ENCODE results near the gene GRK4. TPM values are rescaled to one million over a fixed set of nuclear protein-coding genes. Genes with fewer than 3 reads are reported as not detected.

The GRK4 gene
- total RNA-seq, 1 experiment from 2014 or later, result 3.8 TPM

- H3K36me3 ChIP-seq (ENCODE audit: insufficient read depth, low read length), result no peaks in the 10 kb centered on the region
- H3K4me1 ChIP-seq (ENCODE audit: low read length), result no peaks in the 10 kb centered on the region
- DNase-seq, result no peak
- no peaks in the 10 kb centered on the region for H3K27me3 ChIP-seq (ENCODE audit: low read length)
- peaks cover 9% of the 10 kb centered on the region; the same call in 1 of the 2 replicates for H3K9me3 ChIP-seq (ENCODE audit: low read length)
- no peak overlapping the region for H3K9ac ChIP-seq (ENCODE audit: low read length)
- H3K9me2 ChIP-seq (replicated peaks; ENCODE audit: insufficient read depth, low read length), result no peaks in the 10 kb centered on the region
- H3K4me3 ChIP-seq (ENCODE audit: low read length), result no peak overlapping the region
- no peaks in the 10 kb centered on the region for H4K20me1 ChIP-seq (ENCODE audit: insufficient read depth, low read depth, low read length)
- no peak overlapping the region for H3K4me2 ChIP-seq (ENCODE audit: low read depth, low read length, poor library complexity, severe bottlenecking)
- no peak overlapping the region for H3K27ac ChIP-seq (ENCODE audit: low read length)
- H2AFZ ChIP-seq (ENCODE audit: low read length), result no peak overlapping the region
- H3K79me2 ChIP-seq (ENCODE audit: low read length), result no peaks in the 10 kb centered on the region
Measured at GRCh38 chr4:3054169-3054759, 90.9 kb downstream of the GRK4 start.

- Histone ChIP-seq H3K9me2 (replicated peaks; ENCODE audit: insufficient read depth, low read length) (no peaks in the 10 kb centered on the region), H3K36me3 (ENCODE audit: insufficient read depth, low read length) (no peaks in the 10 kb centered on the region), H3K9me3 (ENCODE audit: low read length) (peaks cover 9% of the 10 kb centered on the region; the same call in 1 of the 2 replicates), H3K4me2 (ENCODE audit: low read depth, low read length, poor library complexity, severe bottlenecking) (no peak overlapping the region), H3K4me1 (ENCODE audit: low read length) (no peaks in the 10 kb centered on the region), H3K27me3 (ENCODE audit: low read length) (no peaks in the 10 kb centered on the region), H3K79me2 (ENCODE audit: low read length) (no peaks in the 10 kb centered on the region), H4K20me1 (ENCODE audit: insufficient read depth, low read depth, low read length) (no peaks in the 10 kb centered on the region), H3K9ac (ENCODE audit: low read length) (no peak overlapping the region), H3K27ac (ENCODE audit: low read length) (no peak overlapping the region), H3K4me3 (ENCODE audit: low read length) (no peak overlapping the region), H2AFZ (ENCODE audit: low read length) (no peak overlapping the region)
- no peak for DNase-seq
Measured at GRCh38 chr4:3059943-3060342, 96.6 kb downstream of the GRK4 start.

- no peak overlapping the region for H3K27ac ChIP-seq (ENCODE audit: low read length)
- H3K79me2 ChIP-seq (ENCODE audit: low read length), result no peaks in the 10 kb centered on the region
- no peak for DNase-seq
- no peak overlapping the region for H3K4me3 ChIP-seq (ENCODE audit: low read length)
- H3K4me1 ChIP-seq (ENCODE audit: low read length), result no peaks in the 10 kb centered on the region
- H3K9ac ChIP-seq (ENCODE audit: low read length), result no peak overlapping the region
- no peaks in the 10 kb centered on the region for H3K36me3 ChIP-seq (ENCODE audit: insufficient read depth, low read length)
- no peaks in the 10 kb centered on the region for H3K9me2 ChIP-seq (replicated peaks; ENCODE audit: insufficient read depth, low read length)
- no peak overlapping the region for H2AFZ ChIP-seq (ENCODE audit: low read length)
- no peak overlapping the region for H3K4me2 ChIP-seq (ENCODE audit: low read depth, low read length, poor library complexity, severe bottlenecking)
- H4K20me1 ChIP-seq (ENCODE audit: insufficient read depth, low read depth, low read length), result no peaks in the 10 kb centered on the region
- no peaks in the 10 kb centered on the region for H3K27me3 ChIP-seq (ENCODE audit: low read length)
- peaks cover 4% of the 10 kb centered on the region; the same call in 1 of the 2 replicates for H3K9me3 ChIP-seq (ENCODE audit: low read length)
Measured at GRCh38 chr4:3060946-3061345, 97.6 kb downstream of the GRK4 start.

GRCh38 chr4:3062471-3062870 lies 99.1 kb downstream of the GRK4 start:
- Histone ChIP-seq H3K79me2 (ENCODE audit: low read length) (no peaks in the 10 kb centered on the region), H3K27ac (ENCODE audit: low read length) (no peak overlapping the region)

GRCh38 chr4:3065551-3065950 lies 102.2 kb downstream of the GRK4 start:
- no peaks in the 10 kb centered on the region for H4K20me1 ChIP-seq (ENCODE audit: insufficient read depth, low read depth, low read length)
- H2AFZ ChIP-seq (ENCODE audit: low read length), result no peak overlapping the region
- H3K9ac ChIP-seq (ENCODE audit: low read length), result no peak overlapping the region
- peaks cover 4% of the 10 kb centered on the region; the same call in 1 of the 2 replicates for H3K9me3 ChIP-seq (ENCODE audit: low read length)
- H3K27ac ChIP-seq (ENCODE audit: low read length), result no peak overlapping the region
- no peaks in the 10 kb centered on the region for H3K79me2 ChIP-seq (ENCODE audit: low read length)
- H3K4me1 ChIP-seq (ENCODE audit: low read length), result no peaks in the 10 kb centered on the region
- no peak for DNase-seq
- H3K9me2 ChIP-seq (replicated peaks; ENCODE audit: insufficient read depth, low read length), result no peaks in the 10 kb centered on the region
- no peaks in the 10 kb centered on the region for H3K27me3 ChIP-seq (ENCODE audit: low read length)
- no peak overlapping the region for H3K4me2 ChIP-seq (ENCODE audit: low read depth, low read length, poor library complexity, severe bottlenecking)
- H3K36me3 ChIP-seq (ENCODE audit: insufficient read depth, low read length), result no peaks in the 10 kb centered on the region
- no peak overlapping the region for H3K4me3 ChIP-seq (ENCODE audit: low read length)

More at GRCh38 chr4:3062471-3062870, 99.1 kb downstream of the GRK4 start:
- no peak for DNase-seq
- Histone ChIP-seq H3K4me3 (ENCODE audit: low read length) (no peak overlapping the region), H3K9me3 (ENCODE audit: low read length) (peaks cover 4% of the 10 kb centered on the region; the same call in 1 of the 2 replicates), H2AFZ (ENCODE audit: low read length) (no peak overlapping the region), H3K4me2 (ENCODE audit: low read depth, low read length, poor library complexity, severe bottlenecking) (no peak overlapping the region), H3K9me2 (replicated peaks; ENCODE audit: insufficient read depth, low read length) (no peaks in the 10 kb centered on the region), H3K36me3 (ENCODE audit: insufficient read depth, low read length) (no peaks in the 10 kb centered on the region), H3K9ac (ENCODE audit: low read length) (no peak overlapping the region), H3K4me1 (ENCODE audit: low read length) (no peaks in the 10 kb centered on the region), H3K27me3 (ENCODE audit: low read length) (no peaks in the 10 kb centered on the region), H4K20me1 (ENCODE audit: insufficient read depth, low read depth, low read length) (no peaks in the 10 kb centered on the region)

GRCh38 chr4:3066836-3067400 lies 103.5 kb downstream of the GRK4 start:
- Histone ChIP-seq H3K9me3 (ENCODE audit: low read length) (peaks cover 4% of the 10 kb centered on the region; the same call in 1 of the 2 replicates), H3K4me2 (ENCODE audit: low read depth, low read length, poor library complexity, severe bottlenecking) (no peak overlapping the region), H2AFZ (ENCODE audit: low read length) (no peak overlapping the region), H3K9me2 (replicated peaks; ENCODE audit: insufficient read depth, low read length) (no peaks in the 10 kb centered on the region), H3K36me3 (ENCODE audit: insufficient read depth, low read length) (no peaks in the 10 kb centered on the region), H3K27me3 (ENCODE audit: low read length) (no peaks in the 10 kb centered on the region), H3K4me1 (ENCODE audit: low read length) (no peaks in the 10 kb centered on the region), H3K9ac (ENCODE audit: low read length) (no peak overlapping the region), H3K4me3 (ENCODE audit: low read length) (no peak overlapping the region), H3K79me2 (ENCODE audit: low read length) (no peaks in the 10 kb centered on the region), H3K27ac (ENCODE audit: low read length) (no peak overlapping the region), H4K20me1 (ENCODE audit: insufficient read depth, low read depth, low read length) (no peaks in the 10 kb centered on the region)
- no peak for DNase-seq

- H3K27me3 ChIP-seq (ENCODE audit: low read length), result no peaks in the 10 kb centered on the region
- H3K4me2 ChIP-seq (ENCODE audit: low read depth, low read length, poor library complexity, severe bottlenecking), result no peak overlapping the region
- H2AFZ ChIP-seq (ENCODE audit: low read length), result no peak overlapping the region
- no peak overlapping the region for H3K4me3 ChIP-seq (ENCODE audit: low read length)
- no peaks in the 10 kb centered on the region for H3K9me2 ChIP-seq (replicated peaks; ENCODE audit: insufficient read depth, low read length)
- no peaks in the 10 kb centered on the region for H3K4me1 ChIP-seq (ENCODE audit: low read length)
- peaks cover 4% of the 10 kb centered on the region; the same call in 1 of the 2 replicates for H3K9me3 ChIP-seq (ENCODE audit: low read length)
- DNase-seq, result no peak
- no peaks in the 10 kb centered on the region for H3K79me2 ChIP-seq (ENCODE audit: low read length)
- no peak overlapping the region for H3K9ac ChIP-seq (ENCODE audit: low read length)
- no peaks in the 10 kb centered on the region for H3K36me3 ChIP-seq (ENCODE audit: insufficient read depth, low read length)
- H4K20me1 ChIP-seq (ENCODE audit: insufficient read depth, low read depth, low read length), result no peaks in the 10 kb centered on the region
- no peak overlapping the region for H3K27ac ChIP-seq (ENCODE audit: low read length)
Measured at GRCh38 chr4:3067473-3068001, 104.2 kb downstream of the GRK4 start.

- H3K4me2 ChIP-seq (ENCODE audit: low read depth, low read length, poor library complexity, severe bottlenecking), result no peak overlapping the region
- no peaks in the 10 kb centered on the region for H3K79me2 ChIP-seq (ENCODE audit: low read length)
- H3K9me3 ChIP-seq (ENCODE audit: low read length), result peaks cover 1% of the 10 kb centered on the region; the same call in 1 of the 2 replicates
- no peaks in the 10 kb centered on the region for H3K36me3 ChIP-seq (ENCODE audit: insufficient read depth, low read length)
- no peaks in the 10 kb centered on the region for H3K27me3 ChIP-seq (ENCODE audit: low read length)
- H4K20me1 ChIP-seq (ENCODE audit: insufficient read depth, low read depth, low read length), result no peaks in the 10 kb centered on the region
- no peak for DNase-seq
- H3K4me3 ChIP-seq (ENCODE audit: low read length), result no peak overlapping the region
- H3K27ac ChIP-seq (ENCODE audit: low read length), result no peak overlapping the region
- H3K9ac ChIP-seq (ENCODE audit: low read length), result no peak overlapping the region
- H3K4me1 ChIP-seq (ENCODE audit: low read length), result peaks cover 8% of the 10 kb centered on the region
- no peak overlapping the region for H2AFZ ChIP-seq (ENCODE audit: low read length)
- H3K9me2 ChIP-seq (replicated peaks; ENCODE audit: insufficient read depth, low read length), result no peaks in the 10 kb centered on the region
Measured at GRCh38 chr4:3069661-3070199, 106.4 kb downstream of the GRK4 start.
